Activated CD4-positive, alpha-beta T cell treated with anti-CD3 and anti-CD28 coated beads, Interleukin-2, amount 50 U/mL, for 24 hours (primary cell): Measurements from ENCODE around the gene ARL8A.
"Not testable (repeated sequence)": the region's sequence is repeated elsewhere in the genome, so short reads cannot be mapped to it uniquely, and the experiment has no call there.

ENCODE experiments used
- DNase-seq, 2 donors: peaks; one replicate each; pipeline ENCODE4 v3.0.0-alpha.2; 2020; ENCODE audit warnings: low read depth in 1 of 2, low spot score in 1 of 2

The ARL8A gene

GRCh38 chr1:202159534-202160371 lies 15.2 kb upstream of the ARL8A start:
- DNase-seq, result peak in 1 of 2 donors; percentile 67

DNA sequence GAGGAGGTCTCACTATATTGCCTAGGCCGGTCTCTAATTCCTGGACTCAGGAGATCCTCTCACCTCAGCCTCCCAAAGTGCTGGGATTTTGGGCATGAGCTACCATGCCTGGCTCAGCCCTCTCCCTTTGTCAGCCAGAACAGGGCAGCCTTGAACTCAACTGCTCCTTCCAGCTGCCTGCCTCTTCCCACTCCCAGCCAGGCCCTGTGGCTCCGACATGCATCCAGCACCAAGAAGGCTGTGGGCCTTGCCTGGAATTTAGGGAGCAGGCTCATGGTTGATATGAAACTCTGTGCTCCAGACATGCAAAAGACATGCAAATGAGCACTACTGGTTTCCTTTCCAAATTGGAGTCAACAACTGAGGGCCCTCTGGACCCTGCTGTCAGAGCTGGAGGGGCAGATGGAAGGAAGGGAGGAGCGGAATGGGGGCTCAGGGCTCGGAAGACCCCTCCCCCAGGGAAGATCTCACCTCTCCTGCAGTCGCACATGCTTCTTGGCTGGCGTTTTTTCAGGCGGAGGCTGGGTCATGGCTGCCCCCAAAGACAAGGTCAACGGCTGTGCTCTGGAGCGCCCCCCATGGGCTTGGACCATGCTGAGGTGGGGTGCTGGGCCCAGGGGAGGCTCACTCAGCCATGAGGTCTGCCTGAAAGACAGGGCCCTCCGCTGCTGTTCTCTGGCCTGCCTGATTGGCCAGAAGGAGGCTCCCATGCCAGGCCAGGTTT lies 14.4 kb upstream of the ARL8A start:
- no peak for DNase-seq

DNA sequence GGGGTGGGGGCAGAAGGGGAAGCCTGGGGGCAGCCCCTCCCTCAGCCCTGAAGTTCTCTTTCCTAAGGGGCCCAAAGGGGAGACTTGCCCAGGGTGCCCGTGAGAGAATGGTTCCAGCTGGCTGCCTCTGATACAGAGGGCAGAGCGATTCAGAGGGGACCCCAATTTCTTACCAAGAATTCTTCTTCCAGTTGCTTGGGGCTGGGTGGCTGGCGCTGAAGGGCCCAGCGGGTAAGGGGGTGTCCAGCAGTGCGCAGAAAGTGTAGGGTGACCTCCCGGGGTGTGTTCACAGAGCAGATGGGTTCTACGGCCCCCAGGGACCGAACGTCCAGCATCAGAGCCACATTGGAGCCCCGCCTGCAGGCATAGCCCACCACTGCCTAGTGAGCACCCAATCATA lies 13.4 kb upstream of the ARL8A start:
- DNase-seq, result no peak

GRCh38 chr1:202156590-202156989 lies 12.1 kb upstream of the ARL8A start:
- no peak for DNase-seq

DNA sequence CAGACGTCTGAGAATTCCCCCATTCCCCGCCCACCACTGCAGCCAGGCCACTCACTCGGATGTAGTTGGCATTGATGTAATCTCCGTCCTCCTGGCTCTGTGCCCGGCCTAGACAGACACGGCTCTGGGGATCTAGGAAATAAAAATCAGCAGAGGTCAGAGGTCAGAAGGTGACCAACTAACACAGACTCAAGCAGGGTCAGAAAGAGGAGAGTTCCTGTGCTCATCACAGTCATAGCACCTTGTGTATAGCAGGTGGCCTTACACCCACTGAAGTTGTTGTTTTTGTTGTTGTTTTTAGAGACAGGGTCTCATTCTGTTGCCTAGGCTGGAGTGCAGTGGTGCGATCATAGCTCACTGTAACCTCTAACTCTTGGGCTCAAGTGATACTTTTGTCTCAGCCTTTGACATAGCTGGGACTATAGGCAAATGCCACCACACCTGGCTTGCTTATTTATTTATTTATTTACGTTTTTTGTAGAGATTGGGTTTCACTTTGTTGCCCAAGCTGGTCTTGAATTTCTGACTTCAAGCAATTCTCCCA lies 11.0 kb upstream of the ARL8A start:
- DNase-seq, result no peak

GRCh38 chr1:202154766-202155477 lies 10.4 kb upstream of the ARL8A start:
- no peak for DNase-seq

GRCh38 chr1:202154148-202154765 lies 9.7 kb upstream of the ARL8A start:
- no peak for DNase-seq

GRCh38 chr1:202153284-202153683 lies 8.7 kb upstream of the ARL8A start:
- no peak for DNase-seq

GRCh38 chr1:202152399-202152798 lies 7.9 kb upstream of the ARL8A start:
- DNase-seq, result no peak

DNA sequence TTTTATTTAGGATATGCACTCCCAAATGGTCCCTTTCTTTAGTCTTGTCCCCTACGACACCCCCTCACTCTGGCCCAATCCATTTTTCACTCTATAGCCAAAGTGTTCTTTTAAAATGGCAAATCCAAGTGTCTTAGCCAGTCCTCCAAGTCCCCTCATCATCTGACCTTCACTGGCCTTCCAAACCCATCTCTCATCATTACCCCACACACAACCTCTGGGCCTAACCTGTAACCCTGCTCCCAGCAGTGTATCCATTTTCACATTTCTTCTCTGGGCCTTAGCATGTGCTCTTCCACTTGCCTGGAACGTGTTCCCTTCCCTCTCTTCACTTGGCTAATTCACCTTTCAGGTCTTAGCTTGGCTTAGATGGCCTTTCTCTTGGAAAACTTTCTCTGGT lies 6.5 kb upstream of the ARL8A start:
- DNase-seq, result no peak

DNA sequence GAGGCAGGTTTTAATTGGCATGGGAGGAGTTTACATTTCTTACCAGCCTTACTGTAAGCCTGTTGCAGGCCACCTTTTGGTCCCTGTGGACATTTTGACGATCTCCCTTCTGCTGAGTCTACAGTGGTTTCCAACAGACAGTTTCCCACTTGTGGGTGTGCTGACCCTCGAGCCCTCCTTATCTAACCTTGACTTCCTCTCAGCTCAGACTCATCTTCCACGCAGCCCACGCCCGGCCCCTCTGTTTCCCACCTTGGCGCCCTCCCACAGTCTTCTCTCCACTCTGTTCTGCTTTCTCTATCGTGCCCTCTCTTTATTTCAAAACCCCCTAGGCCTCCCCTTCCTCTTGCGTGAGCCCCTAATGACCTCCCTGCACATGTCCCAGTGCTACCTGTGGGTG lies 6.1 kb upstream of the ARL8A start:
- DNase-seq, result no peak

- no peak for DNase-seq
Measured at GRCh38 chr1:202150187-202150586, 5.7 kb upstream of the ARL8A start.

- no peak for DNase-seq
Measured at GRCh38 chr1:202149566-202149965, 5.0 kb upstream of the ARL8A start.

DNA sequence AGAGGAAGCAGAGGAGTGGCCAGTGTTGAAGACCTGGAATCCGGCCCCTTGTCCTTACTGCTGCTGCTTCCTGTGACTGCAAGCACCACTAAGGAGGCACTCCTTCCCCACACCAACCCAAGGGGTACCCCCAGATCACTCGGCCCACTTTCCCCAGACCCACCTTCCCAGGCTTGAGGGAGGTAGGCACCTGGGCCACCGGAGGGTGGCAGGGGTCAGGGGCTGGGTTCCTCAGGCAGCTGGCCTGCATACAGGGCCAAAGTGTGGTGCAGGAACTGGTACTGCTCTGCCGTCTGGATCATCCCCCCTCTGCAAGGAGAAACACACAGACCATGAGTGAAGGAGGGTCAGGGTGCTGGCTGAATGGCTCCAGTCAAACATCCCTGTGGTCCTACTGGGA lies 3.9 kb upstream of the ARL8A start:
- no peak for DNase-seq

- no peak for DNase-seq
Measured at GRCh38 chr1:202146993-202147392, 2.5 kb upstream of the ARL8A start.

- DNase-seq, result no peak
Measured at GRCh38 chr1:202146279-202146678, 1.7 kb upstream of the ARL8A start.

DNA sequence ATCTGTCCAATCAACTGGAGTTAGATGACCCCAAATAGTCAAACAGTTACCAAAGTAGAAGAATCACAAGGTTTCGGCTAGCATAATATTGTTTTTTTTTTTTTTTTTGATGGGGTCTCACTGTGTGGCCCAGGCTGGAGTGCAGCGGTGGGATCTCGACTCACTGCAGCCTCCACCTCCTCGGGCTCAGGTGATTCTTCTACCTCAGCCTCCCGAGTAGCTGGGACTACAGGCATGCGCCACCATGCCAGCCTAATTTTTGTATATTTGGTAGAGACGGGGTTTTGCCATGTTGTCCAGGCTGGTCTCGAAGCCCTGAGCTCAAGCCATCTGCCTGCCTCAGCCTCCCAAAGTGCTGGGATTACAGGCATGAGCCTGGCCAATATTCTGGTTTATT lies 1.2 kb upstream of the ARL8A start:
- not testable (repeated sequence) for DNase-seq

- DNase-seq, result no peak
Measured at GRCh38 chr1:202145068-202145743, 669 bp upstream of the ARL8A start.

GRCh38 chr1:202143768-202144401 lies 652 bp downstream of the ARL8A start:
- DNase-seq, result no peak
